H1 (cell line): ENCODE data around the gene RUVBL1. TPM values are rescaled to one million over a fixed set of nuclear protein-coding genes. Genes with fewer than 3 reads are reported as not detected.

ENCODE experiments used
- CTCF ChIA-PET: fragments of 300-600 bp; sonication (Branson Sonifier 250); formaldehyde crosslinking; loops from one replicate; lab custom pipeline; 2021; ENCODE audit not compliant: partially characterized antibody; lab: Charles Lee
- POLR2A ChIA-PET: fragments of 300-600 bp; sonication (Branson Sonifier 250); formaldehyde crosslinking; loops from one replicate; lab custom pipeline; 2021; ENCODE audit warnings: inconsistent platforms; ENCODE audit not compliant: partially characterized antibody; lab: Charles Lee
- DNase-seq, 2 experiments: peaks; one replicate each; pipeline versions ENCODE4 v3.0.0 to v3.0.0-alpha.2; 2010 to 2022; ENCODE audit warnings: low spot score in 2 of 2, low read depth in 1 of 2, mixed read lengths in 1 of 2
- FAIRE-seq: peaks from 2 replicates; lab custom pipeline; 2011; peaks lifted over from hg19 to GRCh38; lab: Jason Lieb, UNC
- H2AFZ ChIP-seq: 2 replicates; pipeline ENCODE4 v1.8.1; 2012; ENCODE audit warnings: low read length, inconsistent platforms
- H2AK5ac ChIP-seq: 2 replicates; pipeline ENCODE4 v1.6.1; 2013; ENCODE audit warnings: low read depth, low read length
- H2BK120ac ChIP-seq: replicated peaks from 2 replicates; pipeline ENCODE3; 2013; ENCODE audit warnings: low read depth, low read length, inconsistent platforms
- H2BK12ac ChIP-seq: 2 replicates; pipeline ENCODE4 v1.6.1; 2013; ENCODE audit warnings: low read depth, low read length
- H2BK15ac ChIP-seq: 2 replicates; pipeline ENCODE4 v1.6.1; 2013; ENCODE audit warnings: low read length
- H2BK20ac ChIP-seq: 2 replicates; pipeline ENCODE4 v1.6.1; 2013; ENCODE audit warnings: low read length
- H2BK5ac ChIP-seq: 2 replicates; pipeline ENCODE4 v1.6.1; 2013; ENCODE audit warnings: low read depth, low read length
- H3K14ac ChIP-seq: 2 replicates; pipeline ENCODE4 v1.6.1; 2013; ENCODE audit warnings: inconsistent platforms; ENCODE audit not compliant: insufficient read length
- H3K18ac ChIP-seq: 2 replicates; pipeline ENCODE4 v1.6.1; 2013; ENCODE audit warnings: low read length; ENCODE audit errors: extremely low read depth
- H3K23ac ChIP-seq: 2 replicates; pipeline ENCODE4 v1.6.1; 2013; ENCODE audit warnings: inconsistent platforms; ENCODE audit not compliant: insufficient read length
- H3K23me2 ChIP-seq: 2 replicates; pipeline ENCODE4 v1.6.1; 2013; ENCODE audit warnings: low read depth, low read length
- H3K27ac ChIP-seq: 2 replicates; pipeline ENCODE4 v1.6.1; 2011; ENCODE audit warnings: low read depth, low read length, inconsistent platforms
- H3K27me3 ChIP-seq, 4 experiments: replicated peaks in 1 of 4; 1 replicate in 1 of 4; 2 replicates in 3 of 4; pipeline versions ENCODE4 v1.6.1 to v1.8.1; 2011 to 2013; ENCODE audit warnings: low read length in 3 of 4, mild to moderate bottlenecking in 3 of 4, inconsistent platforms in 2 of 4, mixed read lengths in 2 of 4, moderate library complexity in 1 of 4; ENCODE audit not compliant: control insufficient read depth in 3 of 4, insufficient read depth in 3 of 4; ENCODE audit errors: extremely low read depth in 1 of 4
- H3K36me3 ChIP-seq, 4 experiments: 2 replicates each; pipeline versions ENCODE4 v1.6.1 to v1.8.1; 2011 to 2013; ENCODE audit warnings: mild to moderate bottlenecking in 4 of 4, low read length in 3 of 4, moderate library complexity in 2 of 4, control low read depth in 1 of 4, inconsistent platforms in 1 of 4; ENCODE audit not compliant: insufficient read depth in 4 of 4, control insufficient read depth in 2 of 4
- H3K4ac ChIP-seq: replicated peaks from 2 replicates; pipeline ENCODE3; 2013; ENCODE audit warnings: low read length, low read depth, mixed read lengths, inconsistent platforms; ENCODE audit not compliant: insufficient read length
- H3K4me1 ChIP-seq, 4 experiments: replicated peaks in 1 of 4; 1 replicate in 1 of 4; 2 replicates in 3 of 4; pipeline versions ENCODE4 v1.6.1 to v1.8.1; 2011 to 2013; ENCODE audit warnings: low read length in 3 of 4, inconsistent platforms in 2 of 4, mixed read lengths in 1 of 4; ENCODE audit not compliant: insufficient read depth in 4 of 4, control insufficient read depth in 3 of 4
- H3K4me2 ChIP-seq, 2 experiments: 2 replicates each; pipeline versions ENCODE4 v1.6.1 to v1.8.1; 2011 to 2013; ENCODE audit warnings: low read depth in 2 of 2, low read length in 2 of 2, control low read depth in 1 of 2, inconsistent platforms in 1 of 2, mild to moderate bottlenecking in 1 of 2; ENCODE audit not compliant: insufficient read depth in 1 of 2
- H3K4me3 ChIP-seq, 4 experiments: fragments of 200-600, 300-600 bp in 1 of 4; sonication (generic), shearing (Covaris generic), sonication (Bioruptor Twin) in 1 of 4; 2 replicates each; pipeline versions ENCODE4 v1.5.1 to v1.8.1; 2011 to 2016; ENCODE audit warnings: low read length in 4 of 4, low read depth in 3 of 4, control low read depth in 2 of 4, inconsistent platforms in 2 of 4, mild to moderate bottlenecking in 2 of 4, mixed read lengths in 1 of 4, moderate library complexity in 1 of 4; ENCODE audit not compliant: insufficient read depth in 2 of 4; ENCODE audit errors: extremely low read depth in 1 of 4
- H3K56ac ChIP-seq: replicated peaks from 2 replicates; pipeline ENCODE3; 2013; ENCODE audit warnings: low read depth, mild to moderate bottlenecking, mixed read lengths, low read length, inconsistent platforms; ENCODE audit not compliant: insufficient read length
- H3K79me1 ChIP-seq: 2 replicates; pipeline ENCODE4 v1.6.1; 2013; ENCODE audit warnings: low read depth, low read length, control low read depth
- H3K79me2 ChIP-seq, 2 experiments: 2 replicates each; pipeline versions ENCODE4 v1.6.1 to v1.8.1; 2012 to 2013; ENCODE audit warnings: low read length in 2 of 2, mild to moderate bottlenecking in 2 of 2, inconsistent platforms in 1 of 2; ENCODE audit not compliant: insufficient read depth in 2 of 2, control insufficient read depth in 1 of 2
- H3K9ac ChIP-seq, 4 experiments: replicated peaks in 1 of 4; 1 replicate in 1 of 4; 2 replicates in 3 of 4; pipeline versions ENCODE4 v1.6.1 to v1.8.1; 2011 to 2013; ENCODE audit warnings: low read depth in 3 of 4, low read length in 3 of 4, control low read depth in 2 of 4, mild to moderate bottlenecking in 2 of 4, moderate library complexity in 2 of 4, inconsistent platforms in 1 of 4; ENCODE audit errors: extremely low read depth in 1 of 4
- H3K9me3 ChIP-seq, 2 experiments: 2 replicates each; pipeline versions ENCODE4 v1.6.1 to v1.8.1; 2012 to 2013; ENCODE audit warnings: mild to moderate bottlenecking in 2 of 2, moderate library complexity in 2 of 2, control low read depth in 1 of 2, inconsistent platforms in 1 of 2, low read depth in 1 of 2, low read length in 1 of 2, mixed read lengths in 1 of 2; ENCODE audit not compliant: insufficient read depth in 2 of 2
- H4K20me1 ChIP-seq, 2 experiments: replicated peaks in 1 of 2; 2 replicates each; pipeline versions ENCODE3 to v1.8.1; 2011 to 2013; ENCODE audit warnings: inconsistent platforms in 2 of 2, low read length in 2 of 2, mild to moderate bottlenecking in 1 of 2; ENCODE audit not compliant: insufficient read depth in 2 of 2, control insufficient read depth in 1 of 2
- H4K5ac ChIP-seq: 2 replicates; pipeline ENCODE4 v1.6.1; 2013; ENCODE audit warnings: low read length, low read depth, mixed read lengths, inconsistent platforms; ENCODE audit not compliant: insufficient read length
- H4K8ac ChIP-seq: 2 replicates; pipeline ENCODE4 v1.8.0; 2013; ENCODE audit warnings: mild to moderate bottlenecking, moderate library complexity, low read length, inconsistent platforms; ENCODE audit not compliant: insufficient read depth; ENCODE audit errors: extremely low read depth
- H4K91ac ChIP-seq: replicated peaks from 2 replicates; pipeline ENCODE3; 2013; ENCODE audit warnings: low read length, mixed read lengths, inconsistent platforms; ENCODE audit not compliant: insufficient read length
- ATF3 ChIP-seq: IDR thresholded peaks from 2 replicates; pipeline ENCODE4 v1.6.1; 2011; ENCODE audit warnings: low read depth, mild to moderate bottlenecking, low read length; ENCODE audit not compliant: insufficient read depth
- BRCA1 ChIP-seq: IDR thresholded peaks from 2 replicates; pipeline ENCODE4 v1.6.1; 2012; ENCODE audit warnings: low read depth, low read length, improper control_type of control experiment
- EGR1 ChIP-seq: IDR thresholded peaks from 2 replicates; pipeline ENCODE4 v1.6.1; 2011; ENCODE audit warnings: low read depth, low read length, borderline replicate concordance
- POLR2A ChIP-seq, 2 experiments: IDR thresholded peaks; 1 replicate in 1 of 2; 2 replicates in 1 of 2; pipeline ENCODE4 v1.6.1; 2011; ENCODE audit warnings: low read depth in 2 of 2, low read length in 2 of 2, mild to moderate bottlenecking in 2 of 2; ENCODE audit errors: control extremely low read depth in 1 of 2
- SAP30 ChIP-seq: fragments of 300-600 bp; sonication (generic); IDR thresholded peaks from 2 replicates; pipeline ENCODE4 v1.7.1; 2012; ENCODE audit warnings: low read length, moderate library complexity, mild to moderate bottlenecking, inconsistent platforms; ENCODE audit not compliant: insufficient read depth, insufficient replicate concordance
- SP4 ChIP-seq: IDR thresholded peaks from 2 replicates; pipeline ENCODE4 v1.6.1; 2012; ENCODE audit warnings: low read length, inconsistent platforms
- TAF1 ChIP-seq: IDR thresholded peaks from 2 replicates; pipeline ENCODE4 v1.6.1; 2011; ENCODE audit warnings: mild to moderate bottlenecking, low read depth, low read length
- WGBS, 2 experiments: shearing (Covaris generic) in 1 of 2; methylation state at CpG; one replicate each; pipeline versions ENCODE4 v1.1.6 to v1.1.7; 2013 to 2015; ENCODE audit warnings: low lambda C conversion rate in 2 of 2, mixed read lengths in 2 of 2, inconsistent platforms in 1 of 2, low coverage in 1 of 2, missing lambda C conversion rate in 1 of 2; ENCODE audit not compliant: insufficient replicate concordance in 2 of 2, insufficient coverage in 1 of 2, insufficient read length in 1 of 2; ENCODE audit errors: extremely low coverage in 1 of 2, missing lambda C conversion rate in 1 of 2; 5-methylcytosine and 5-hydroxymethylcytosine counted together
- polyA plus RNA-seq, 7 experiments: library from polyadenylated mRNA; depleted of rRNA in 3 of 7; stranded (reverse) in 5 of 7; unstranded in 2 of 7; fragments of >200 nt in 5 of 7; fragments of 200-250 nt in 2 of 7; gene quantifications; 1 replicate in 5 of 7; 2 replicates in 1 of 7; 4 replicates in 1 of 7; pipeline versions ENCODE4 v1.2.1 to v1.2.3, GENCODE V29; 2011 to 2013; ENCODE audit warnings: missing spikeins in 2 of 7, mixed read lengths in 2 of 7
- total RNA-seq: library from RNA; stranded (reverse); fragmentation: NEBNext Ultra II Directional; extraction: Animal tissue kit (Norgen Biotek cat#: 25700); gene quantifications from 2 replicates; pipeline ENCODE4 v1.2.1, GENCODE V29; 2021

The RUVBL1 gene
- total and polyA plus RNA-seq, 2 of the 8 experiments (the other 6 are each of a cell fraction or from before 2014, with no cell fraction given), result 112 to 135 TPM

DNA sequence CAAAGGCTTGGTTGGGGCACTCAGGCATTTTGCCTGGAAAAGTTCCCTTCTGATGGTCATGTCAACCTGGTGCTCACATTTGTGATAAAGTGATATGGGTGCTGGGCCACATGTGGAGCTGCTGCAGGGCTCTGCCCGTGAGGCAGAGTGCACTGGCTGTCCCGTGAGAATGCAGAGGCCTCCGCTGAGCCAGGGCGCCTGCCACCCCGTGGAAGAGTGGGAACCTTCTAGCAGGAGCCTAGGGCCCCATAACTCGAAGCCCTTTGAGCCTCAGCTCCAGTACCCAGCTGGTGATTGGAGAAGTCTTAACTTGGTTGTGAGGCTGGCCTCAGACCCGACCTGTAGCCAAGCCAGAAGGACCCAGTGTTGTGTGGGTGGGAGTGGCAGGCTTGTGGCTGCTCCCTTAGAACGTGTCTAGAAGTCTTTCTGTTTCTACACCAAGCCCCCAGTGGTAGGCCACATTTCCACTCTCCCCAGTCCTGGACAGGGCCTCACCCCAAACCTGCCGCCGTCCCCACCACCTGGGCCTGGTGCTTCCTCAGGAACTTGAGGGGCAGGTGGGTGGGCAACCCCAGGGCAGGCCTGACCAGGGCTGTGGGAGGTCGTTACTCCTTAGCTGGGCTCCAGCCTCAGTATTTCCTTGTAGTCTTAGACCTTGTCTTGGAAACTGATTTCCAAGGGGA lies 51.7 kb downstream of the RUVBL1 start:
- no peak overlapping the region for H4K91ac ChIP-seq
- no peak overlapping the region for H4K8ac ChIP-seq
- peaks cover 4% of the 10 kb centered on the region; the same call in 1 of the 2 replicates for H3K79me1 ChIP-seq
- H3K9me3 ChIP-seq, result no peaks in the 10 kb centered on the region
- no peak overlapping the region for H2AK5ac ChIP-seq
- H2BK120ac ChIP-seq, result no peak overlapping the region
- H3K27ac ChIP-seq, result no peak overlapping the region
- TF ChIP-seq BRCA1 (no peak), SAP30 (no peak), ATF3 (no peak), POLR2A (IDR thresholded peaks at IDR 0.05; ENCODE audit: control extremely low read depth in 1 of 2, low read depth in 2 of 2, low read length in 2 of 2) (no peak), EGR1 (no peak), SP4 (no peak), TAF1 (no peak)
- H3K14ac ChIP-seq, result no peak overlapping the region
- H2BK15ac ChIP-seq, result no peak overlapping the region
- H3K4me1 ChIP-seq, result peaks cover 5 to 14% (median 9%) of the 10 kb centered on the region in 4 experiments
- peaks cover 9% of the 10 kb centered on the region; the same call in 1 of the 2 replicates for H3K23me2 ChIP-seq
- H2BK5ac ChIP-seq, result no peak overlapping the region
- POLR2A ChIA-PET, result interaction anchor here (0.9 to 1.6 kb wide), 2 partner anchors 15 to 30 kb away, joined by 4 to 5 read pairs; no protein-coding TSS in a partner anchor
- H3K4me3 ChIP-seq, result no peak overlapping the region
- no peak overlapping the region for H3K4me2 ChIP-seq
- CTCF ChIA-PET, result interaction anchor here (0.6 to 7.1 kb wide), 3 partner anchors 14 to 467 kb away, joined by 3 to 62 read pairs (median 3); no protein-coding TSS in a partner anchor
- peaks cover 32 to 55% (median 46%) of the 10 kb centered on the region in 4 experiments for H3K36me3 ChIP-seq
- H2AFZ ChIP-seq, result no peak overlapping the region
- H4K5ac ChIP-seq, result no peak overlapping the region
- H3K4ac ChIP-seq, result no peak overlapping the region
- 85% methylated on average over 11 of the region's 11 CpGs; no CpG with 5 or more reads in 1 of the 2 experiments for WGBS, 2 experiments
- H3K56ac ChIP-seq, result no peak overlapping the region
- no peak overlapping the region for H2BK12ac ChIP-seq
- DNase-seq, result no peak
- no peak overlapping the region for H3K18ac ChIP-seq
- no peak overlapping the region for H2BK20ac ChIP-seq
- no peaks in the 10 kb centered on the region for H3K79me2 ChIP-seq
- peaks cover 14 to 22% of the 10 kb centered on the region in 2 experiments for H4K20me1 ChIP-seq
- H3K27me3 ChIP-seq, result peaks cover 0 to 9% (median 3%) of the 10 kb centered on the region in 4 experiments; a peak in 4 of 7 replicates
- H3K23ac ChIP-seq, result no peak overlapping the region
- no peak for FAIRE-seq
- no peak overlapping the region for H3K9ac ChIP-seq
